Thyroid gland (tissue), 4 donors: ENCODE results near the gene UBL7. TPM values are rescaled to one million over a fixed set of nuclear protein-coding genes. Genes with fewer than 3 reads are reported as not detected.
"Not testable (repeated sequence)": the region's sequence is repeated elsewhere in the genome, so short reads cannot be mapped to it uniquely, and the experiment has no call there.

Experiments used
- DNase-seq, 2 donors: peaks; one replicate each; pipeline ENCODE4 v3.0.0-alpha.2; 2019
- H3K27ac ChIP-seq, 3 donors: fragments of 200-600 bp; sonication (generic); 1 replicate in 2 of 3; 2 replicates in 1 of 3; pipeline ENCODE4 v1.5.1; 2016 to 2019; ENCODE audit warnings: mild to moderate bottlenecking in 1 of 3, moderate library complexity in 1 of 3
- H3K27me3 ChIP-seq: fragments of 200-600 bp; sonication (generic); one replicate; pipeline ENCODE4 v1.5.1; 2019
- H3K36me3 ChIP-seq, 2 donors: fragments of 200-600 bp; sonication (generic); one replicate each; pipeline ENCODE4 v1.5.1; 2016 to 2019
- H3K4me1 ChIP-seq, 2 donors: fragments of 200-600 bp; sonication (generic); one replicate each; pipeline ENCODE4 v1.5.1; 2017 to 2019
- H3K4me3 ChIP-seq, 3 donors: fragments of 200-600 bp; sonication (generic); replicated peaks in 1 of 3; 1 replicate in 2 of 3; 2 replicates in 1 of 3; pipeline ENCODE4 v1.5.1; 2016; ENCODE audit warnings: mild to moderate bottlenecking in 1 of 3
- H3K9me3 ChIP-seq: fragments of 200-600 bp; sonication (generic); one replicate; pipeline ENCODE4 v1.5.1; 2017
- POLR2A ChIP-seq, 2 donors: fragments of 450-650 bp; IDR thresholded peaks; one replicate each; pipeline ENCODE4 v1.6.1; 2017; ENCODE audit warnings: antibody characterized with exemption in 2 of 2, mild to moderate bottlenecking in 2 of 2, moderate library complexity in 1 of 2
- WGBS, 2 donors: methylation state at CpG; one replicate each; pipeline ENCODE4 v1.1.5; 2017; 5-methylcytosine and 5-hydroxymethylcytosine counted together
- intact Hi-C: fragments of 100-400 bp; cut with DNase I; formaldehyde crosslinking; loops from one replicate; pipeline ENCODE4 v1.15.1; 2023
- total RNA-seq, 4 donors: library from RNA; depleted of rRNA; stranded (reverse); fragments of >200 nt; gene quantifications; one replicate each; pipeline ENCODE4 v1.2.3, GENCODE V29; 2016
- TF ChIP-seq, protein P1 (sequence below), 6 experiments: fragments of 200-600 bp in 3 of 6; fragments of 450-650 bp in 3 of 6; sonication (generic) in 3 of 6; IDR thresholded peaks; one replicate each; pipeline ENCODE4 v1.5.1; 2016 to 2019; ENCODE audit warnings: antibody characterized with exemption in 6 of 6, mild to moderate bottlenecking in 2 of 6, inconsistent platforms in 1 of 6, moderate library complexity in 1 of 6

The UBL7 gene
- total RNA-seq, 4 donors from 2014 or later: 60.3 to 103 (median 69.6) TPM

DNA sequence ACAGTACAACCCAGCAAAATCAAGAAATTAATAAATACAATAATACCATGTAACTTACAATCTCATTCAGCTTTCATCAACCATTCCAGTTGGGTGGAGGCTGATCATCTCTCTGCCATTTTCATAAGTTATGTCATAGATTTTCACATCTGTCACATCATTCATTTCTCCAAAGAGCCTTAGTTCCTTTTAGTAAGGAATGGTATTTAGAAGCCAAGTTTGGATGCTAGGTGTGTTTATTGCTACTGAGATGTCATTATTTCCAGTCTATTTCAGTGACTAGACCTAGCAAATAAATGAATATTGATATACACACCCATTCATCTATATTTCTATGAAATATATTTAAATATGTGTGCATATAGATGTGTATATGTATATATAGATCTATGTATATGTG is 2.7 kb upstream of the UBL7 start:
- Histone ChIP-seq H3K4me3 (no peak overlapping the region), H3K9me3 (no peaks in the 10 kb centered on the region), H3K36me3 (no peaks in the 10 kb centered on the region), H3K27ac (no peak overlapping the region), H3K4me1 (peaks cover 12 to 17% of the 10 kb centered on the region in 2 donors), H3K27me3 (no peaks in the 10 kb centered on the region)
- intact Hi-C loops: no loop called here
- no peak for TF ChIP-seq POLR2A (IDR thresholded peaks at IDR 0.05)
- TF ChIP-seq, protein P1, sequence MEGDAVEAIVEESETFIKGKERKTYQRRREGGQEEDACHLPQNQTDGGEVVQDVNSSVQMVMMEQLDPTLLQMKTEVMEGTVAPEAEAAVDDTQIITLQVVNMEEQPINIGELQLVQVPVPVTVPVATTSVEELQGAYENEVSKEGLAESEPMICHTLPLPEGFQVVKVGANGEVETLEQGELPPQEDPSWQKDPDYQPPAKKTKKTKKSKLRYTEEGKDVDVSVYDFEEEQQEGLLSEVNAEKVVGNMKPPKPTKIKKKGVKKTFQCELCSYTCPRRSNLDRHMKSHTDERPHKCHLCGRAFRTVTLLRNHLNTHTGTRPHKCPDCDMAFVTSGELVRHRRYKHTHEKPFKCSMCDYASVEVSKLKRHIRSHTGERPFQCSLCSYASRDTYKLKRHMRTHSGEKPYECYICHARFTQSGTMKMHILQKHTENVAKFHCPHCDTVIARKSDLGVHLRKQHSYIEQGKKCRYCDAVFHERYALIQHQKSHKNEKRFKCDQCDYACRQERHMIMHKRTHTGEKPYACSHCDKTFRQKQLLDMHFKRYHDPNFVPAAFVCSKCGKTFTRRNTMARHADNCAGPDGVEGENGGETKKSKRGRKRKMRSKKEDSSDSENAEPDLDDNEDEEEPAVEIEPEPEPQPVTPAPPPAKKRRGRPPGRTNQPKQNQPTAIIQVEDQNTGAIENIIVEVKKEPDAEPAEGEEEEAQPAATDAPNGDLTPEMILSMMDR (IDR thresholded peaks at IDR 0.05): no peak
- DNase-seq: no peak

DNA sequence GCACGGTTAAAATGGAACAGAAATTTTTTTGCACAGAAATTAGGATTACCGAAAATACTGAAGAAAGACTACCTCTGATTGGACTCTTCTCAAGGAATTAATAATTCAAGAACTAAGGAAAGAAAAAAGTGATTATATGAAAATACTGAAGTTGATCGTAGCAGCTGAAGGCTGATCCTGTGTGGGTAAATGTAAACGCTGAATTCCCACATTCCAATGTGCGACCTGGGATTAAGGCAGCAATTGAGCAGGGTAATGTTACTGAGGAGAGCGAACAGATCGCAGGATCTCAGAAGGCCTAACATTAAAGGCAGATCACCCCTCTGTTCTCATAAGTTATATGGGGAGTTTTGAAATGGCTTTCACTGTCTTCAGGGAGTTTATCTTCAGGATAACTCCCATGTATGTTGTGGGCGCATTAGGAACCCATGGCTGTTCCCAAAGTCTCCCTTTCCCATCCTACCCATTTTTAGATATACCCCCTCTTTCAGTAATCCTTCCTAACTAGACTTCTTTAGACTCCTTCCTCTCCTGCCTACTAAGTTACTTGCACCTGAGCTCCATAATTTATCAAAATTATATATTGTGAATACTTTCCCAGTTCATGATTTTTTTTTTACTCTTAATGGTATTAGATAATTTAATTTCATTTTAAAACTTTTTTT is 1.0 kb upstream of the UBL7 start:
- Histone ChIP-seq H3K27ac (peak overlapping the region in 2 of 3 donors; percentile 57 to 80), H3K4me1 (peaks cover 12 to 17% of the 10 kb centered on the region in 2 donors), H3K27me3 (no peaks in the 10 kb centered on the region), H3K9me3 (no peaks in the 10 kb centered on the region), H3K4me3 (peak overlapping the region in 2 of 3 donors; percentile 19 to 47), H3K36me3 (peaks cover 4 to 6% of the 10 kb centered on the region in 2 donors)
- intact Hi-C loops: no loop called here
- no peak for DNase-seq
- WGBS, 2 donors: 31 to 34% methylated on average over 8 of the region's 8 CpGs
- TF ChIP-seq, protein P1 (IDR thresholded peaks at IDR 0.05): no peak
- TF ChIP-seq POLR2A (IDR thresholded peaks at IDR 0.05): no peak

DNA sequence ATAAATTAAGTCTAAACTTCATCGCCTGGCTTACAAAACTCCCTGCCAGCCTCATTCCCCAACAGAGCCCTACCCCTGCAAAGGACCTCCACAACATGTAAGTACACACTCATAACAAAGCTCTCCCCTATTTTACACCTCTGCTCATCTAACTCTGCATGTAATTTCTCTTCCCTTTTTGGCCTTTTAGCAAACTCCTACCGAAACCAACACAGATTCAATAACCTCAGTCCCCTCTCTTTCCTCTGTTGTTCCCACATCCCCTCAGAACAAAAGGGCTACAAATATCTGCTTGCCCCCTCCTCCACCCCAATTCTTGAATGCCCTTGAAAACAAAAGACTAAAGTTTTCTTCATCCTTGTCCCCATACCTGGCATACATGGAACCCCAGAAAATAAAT is 662 bp downstream of the UBL7 start:
- H3K27ac ChIP-seq: peak overlapping the region in 1 of 3 donors; percentile 61
- H3K36me3 ChIP-seq: peaks cover 9 to 18% of the 10 kb centered on the region in 2 donors
- WGBS, 2 donors: 48 to 58% methylated on average over 2 of the region's 2 CpGs
- no peaks in the 10 kb centered on the region for H3K9me3 ChIP-seq
- intact Hi-C loops: no loop called here
- H3K4me1 ChIP-seq: peaks cover 12 to 17% of the 10 kb centered on the region in 2 donors
- no peak for DNase-seq
- no peaks in the 10 kb centered on the region for H3K27me3 ChIP-seq
- no peak for TF ChIP-seq POLR2A (IDR thresholded peaks at IDR 0.05)
- TF ChIP-seq, protein P1 (IDR thresholded peaks at IDR 0.05): no peak
- peak overlapping the region in 2 of 3 donors; percentile 46 to 47 for H3K4me3 ChIP-seq

DNA sequence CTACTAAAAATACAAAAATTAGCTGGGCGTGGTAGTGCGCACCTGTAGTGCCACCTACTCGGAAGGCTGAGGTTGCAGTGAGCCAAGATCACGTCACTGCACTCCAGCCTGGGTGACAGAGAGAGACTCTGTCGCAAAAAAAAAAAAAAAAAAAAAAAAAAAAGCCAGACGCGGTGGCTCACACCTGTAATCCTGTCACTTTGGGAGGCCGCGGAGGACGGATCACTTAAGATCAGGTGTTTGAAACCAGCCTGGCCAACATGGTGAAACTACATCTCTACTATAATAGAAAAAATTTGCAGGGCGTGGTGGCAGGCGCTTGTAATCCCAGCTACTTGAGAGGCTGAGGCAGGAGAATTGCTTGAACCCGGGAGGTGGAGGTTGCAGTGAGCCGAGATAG is 1.2 kb downstream of the UBL7 start:
- peaks cover 9 to 19% of the 10 kb centered on the region in 2 donors for H3K36me3 ChIP-seq
- H3K27ac ChIP-seq, H3K27me3 ChIP-seq, H3K4me3 ChIP-seq, H3K9me3 ChIP-seq, DNase-seq: not testable (repeated sequence)
- H3K4me1 ChIP-seq: peaks cover 12 to 17% of the 10 kb centered on the region in 2 donors
- WGBS, 2 donors: 91 to 93% methylated on average over 14 of the region's 14 CpGs
- intact Hi-C loops: loop anchor here (10.0 kb wide), 1 partner anchor 165 kb away; no protein-coding TSS in a partner anchor

DNA sequence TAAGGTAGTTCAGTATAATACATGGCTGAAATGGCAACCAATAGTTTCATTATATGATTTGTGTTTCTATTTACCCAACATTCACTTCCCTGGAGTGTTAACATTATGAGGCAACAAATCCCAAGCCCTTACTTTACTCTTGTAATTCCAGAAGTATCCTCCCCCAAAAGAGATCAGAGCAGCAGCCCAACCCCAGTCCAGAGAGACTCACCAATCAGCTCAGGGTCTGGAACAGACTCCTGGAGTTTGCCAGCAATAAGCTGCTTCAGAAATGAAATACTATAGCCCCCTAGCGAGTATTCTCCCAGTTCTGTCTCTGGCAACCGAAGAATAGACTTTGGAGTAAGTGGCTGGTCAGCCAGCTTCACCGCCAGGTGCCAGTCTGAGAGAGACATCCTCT is 2.5 kb downstream of the UBL7 start:
- Histone ChIP-seq H3K36me3 (peaks cover 9 to 24% of the 10 kb centered on the region in 2 donors), H3K9me3 (no peaks in the 10 kb centered on the region), H3K27me3 (no peaks in the 10 kb centered on the region), H3K27ac (no peak overlapping the region), H3K4me3 (no peak overlapping the region), H3K4me1 (peaks cover 12 to 17% of the 10 kb centered on the region in 2 donors)
- WGBS, 2 donors: 95 to 96% methylated on average over 3 of the region's 3 CpGs
- intact Hi-C loops: loop anchor here (10.0 kb wide), 1 partner anchor 166 kb away; no protein-coding TSS in a partner anchor
- no peak for DNase-seq
- no peak for TF ChIP-seq POLR2A (IDR thresholded peaks at IDR 0.05)
- TF ChIP-seq, protein P1 (IDR thresholded peaks at IDR 0.05): no peak

DNA sequence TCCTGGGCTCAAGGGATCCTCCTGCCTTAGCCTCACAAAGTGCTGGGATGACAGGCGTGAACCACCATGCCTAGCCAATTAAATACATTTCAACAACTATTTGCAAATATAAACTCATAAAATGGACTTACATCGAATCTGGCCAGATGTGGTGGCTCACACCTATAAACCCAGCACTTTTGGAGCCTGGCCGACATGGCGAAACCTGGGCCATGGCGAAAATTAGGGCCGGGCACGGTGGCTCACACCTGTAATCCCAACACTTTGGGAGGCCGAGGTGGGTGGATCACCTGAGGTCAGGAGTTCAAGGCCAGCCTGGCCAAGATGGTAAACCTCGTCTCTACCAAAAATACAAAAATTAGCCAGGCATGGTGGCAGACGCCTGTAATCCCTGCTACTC is 3.9 kb downstream of the UBL7 start:
- intact Hi-C loops: loop anchor here (10.0 kb wide), 1 partner anchor 168 kb away; no protein-coding TSS in a partner anchor
- H3K9me3 ChIP-seq, H3K27ac ChIP-seq, H3K4me3 ChIP-seq, H3K27me3 ChIP-seq, DNase-seq: not testable (repeated sequence)
- Histone ChIP-seq H3K4me1 (peaks cover 11% of the 10 kb centered on the region in 2 donors), H3K36me3 (peaks cover 16 to 28% of the 10 kb centered on the region in 2 donors)
- WGBS, 2 donors: 98 to 99% methylated on average over 9 to 10 of the region's 10 CpGs
